Activated naive CD4-positive, alpha-beta T cell treated with anti-CD3 and anti-CD28 coated beads, Interleukin-2, amount 10 ng/mL, durations not matched to agents 7 days and 5 days (primary cell): Measurements from ENCODE around the gene GLP2R.

Experiments
- CTCF ChIA-PET: fragments of 350-600 bp; sonication (Branson Sonifier 250); formaldehyde crosslinking; loops from one replicate; lab custom pipeline; 2021; ENCODE audit warnings: antibody characterized with exemption; lab: Charles Lee
- DNase-seq: peaks from one replicate; pipeline ENCODE4 v3.0.0-alpha.2; 2020
- H3K27ac Mint-ChIP-seq: one replicate; pipeline ENCODE4 v1.8.0; 2021; ENCODE audit warnings: mild to moderate bottlenecking, moderate library complexity, mixed read lengths
- H3K27me3 Mint-ChIP-seq: one replicate; pipeline ENCODE4 v1.8.0; 2021; ENCODE audit warnings: mild to moderate bottlenecking, mixed read lengths
- H3K36me3 Mint-ChIP-seq: one replicate; pipeline ENCODE4 v1.8.0; 2021; ENCODE audit warnings: mixed read lengths
- H3K4me1 Mint-ChIP-seq: one replicate; pipeline ENCODE4 v1.8.0; 2021; ENCODE audit warnings: mixed read lengths
- H3K4me3 Mint-ChIP-seq: one replicate; pipeline ENCODE4 v1.8.0; 2021; ENCODE audit warnings: mild to moderate bottlenecking, moderate library complexity, mixed read lengths
- H3K9me3 Mint-ChIP-seq: one replicate; pipeline ENCODE4 v1.8.0; 2021; ENCODE audit warnings: mixed read lengths

The GLP2R gene

GRCh38 chr17:9887508-9887907 is 61.8 kb downstream of the GLP2R start:
- Mint-ChIP-seq H3K4me1 (no peaks in the 10 kb centered on the region), H3K27me3 (peaks cover 4% of the 10 kb centered on the region), H3K9me3 (peaks cover 8% of the 10 kb centered on the region), H3K4me3 (no peak overlapping the region), H3K27ac (no peak overlapping the region), H3K36me3 (no peaks in the 10 kb centered on the region)
- no peak for DNase-seq
- CTCF ChIA-PET = no interaction called here

GRCh38 chr17:9890124-9890523 is 64.4 kb downstream of the GLP2R start:
- H3K36me3 Mint-ChIP-seq = no peaks in the 10 kb centered on the region
- DNase-seq = no peak
- H3K4me1 Mint-ChIP-seq = no peaks in the 10 kb centered on the region
- H3K27me3 Mint-ChIP-seq = peaks cover 4% of the 10 kb centered on the region
- no peak overlapping the region for H3K27ac Mint-ChIP-seq
- CTCF ChIA-PET = interaction anchor here (1.3 kb wide), 1 partner anchor 11 kb away, joined by 5 read pairs; no protein-coding TSS in a partner anchor
- H3K9me3 Mint-ChIP-seq = no peaks in the 10 kb centered on the region
- H3K4me3 Mint-ChIP-seq = no peak overlapping the region

- Mint-ChIP-seq H3K27ac (no peak overlapping the region), H3K4me3 (no peak overlapping the region), H3K27me3 (peaks cover 4% of the 10 kb centered on the region), H3K36me3 (no peaks in the 10 kb centered on the region), H3K9me3 (no peaks in the 10 kb centered on the region), H3K4me1 (no peaks in the 10 kb centered on the region)
- CTCF ChIA-PET = no interaction called here
- no peak for DNase-seq
Measured at GRCh38 chr17:9893411-9894012, 67.8 kb downstream of the GLP2R start.

GRCh38 chr17:9894231-9894630 is 68.5 kb downstream of the GLP2R start:
- no peaks in the 10 kb centered on the region for H3K4me1 Mint-ChIP-seq
- H3K27me3 Mint-ChIP-seq = peaks cover 4% of the 10 kb centered on the region
- no peak overlapping the region for H3K27ac Mint-ChIP-seq
- H3K4me3 Mint-ChIP-seq = no peak overlapping the region
- CTCF ChIA-PET = no interaction called here
- no peaks in the 10 kb centered on the region for H3K9me3 Mint-ChIP-seq
- no peak for DNase-seq
- no peaks in the 10 kb centered on the region for H3K36me3 Mint-ChIP-seq

GRCh38 chr17:9895923-9896322 is 70.2 kb downstream of the GLP2R start:
- H3K9me3 Mint-ChIP-seq = no peaks in the 10 kb centered on the region
- no peak for DNase-seq
- no peaks in the 10 kb centered on the region for H3K36me3 Mint-ChIP-seq
- peaks cover 4% of the 10 kb centered on the region for H3K27me3 Mint-ChIP-seq
- no peaks in the 10 kb centered on the region for H3K4me1 Mint-ChIP-seq
- CTCF ChIA-PET = no interaction called here
- no peak overlapping the region for H3K27ac Mint-ChIP-seq
- no peak overlapping the region for H3K4me3 Mint-ChIP-seq

GRCh38 chr17:9897372-9897968 is 71.7 kb downstream of the GLP2R start:
- Mint-ChIP-seq H3K27ac (no peak overlapping the region), H3K4me1 (no peaks in the 10 kb centered on the region), H3K27me3 (peaks cover 4% of the 10 kb centered on the region), H3K36me3 (no peaks in the 10 kb centered on the region), H3K4me3 (no peak overlapping the region), H3K9me3 (no peaks in the 10 kb centered on the region)
- DNase-seq = no peak
- CTCF ChIA-PET = no interaction called here

GRCh38 chr17:9898812-9899211 is 73.1 kb downstream of the GLP2R start:
- Mint-ChIP-seq H3K4me3 (no peak overlapping the region), H3K36me3 (no peaks in the 10 kb centered on the region), H3K4me1 (no peaks in the 10 kb centered on the region), H3K9me3 (no peaks in the 10 kb centered on the region), H3K27ac (no peak overlapping the region), H3K27me3 (peaks cover 4% of the 10 kb centered on the region)
- CTCF ChIA-PET = no interaction called here
- DNase-seq = no peak

- no peak overlapping the region for H3K4me3 Mint-ChIP-seq
- CTCF ChIA-PET = no interaction called here
- H3K9me3 Mint-ChIP-seq = no peaks in the 10 kb centered on the region
- H3K4me1 Mint-ChIP-seq = no peaks in the 10 kb centered on the region
- no peaks in the 10 kb centered on the region for H3K36me3 Mint-ChIP-seq
- no peak overlapping the region for H3K27ac Mint-ChIP-seq
- H3K27me3 Mint-ChIP-seq = peaks cover 4% of the 10 kb centered on the region
- DNase-seq = no peak
Measured at GRCh38 chr17:9899280-9900043, 73.7 kb downstream of the GLP2R start.

GRCh38 chr17:9900044-9900594 is 74.4 kb downstream of the GLP2R start:
- CTCF ChIA-PET = no interaction called here

GRCh38 chr17:9900784-9901183 is 75.1 kb downstream of the GLP2R start:
- Mint-ChIP-seq H3K4me1 (no peaks in the 10 kb centered on the region), H3K4me3 (no peak overlapping the region), H3K27me3 (peaks cover 4% of the 10 kb centered on the region), H3K9me3 (no peaks in the 10 kb centered on the region), H3K36me3 (no peaks in the 10 kb centered on the region), H3K27ac (no peak overlapping the region)
- DNase-seq = no peak
- CTCF ChIA-PET = no interaction called here

More at GRCh38 chr17:9900044-9900594, 74.4 kb downstream of the GLP2R start:
- H3K36me3 Mint-ChIP-seq = no peaks in the 10 kb centered on the region
- no peak overlapping the region for H3K27ac Mint-ChIP-seq
- DNase-seq = no peak
- H3K9me3 Mint-ChIP-seq = no peaks in the 10 kb centered on the region
- no peak overlapping the region for H3K4me3 Mint-ChIP-seq
- H3K4me1 Mint-ChIP-seq = no peaks in the 10 kb centered on the region
- peaks cover 4% of the 10 kb centered on the region for H3K27me3 Mint-ChIP-seq

- H3K27me3 Mint-ChIP-seq = no peaks in the 10 kb centered on the region
- no peaks in the 10 kb centered on the region for H3K9me3 Mint-ChIP-seq
- H3K4me1 Mint-ChIP-seq = no peaks in the 10 kb centered on the region
- no peaks in the 10 kb centered on the region for H3K36me3 Mint-ChIP-seq
- H3K4me3 Mint-ChIP-seq = no peak overlapping the region
- H3K27ac Mint-ChIP-seq = no peak overlapping the region
- CTCF ChIA-PET = no interaction called here
- DNase-seq = no peak
Measured at GRCh38 chr17:9902120-9902519, 76.4 kb downstream of the GLP2R start.

- no peak for DNase-seq
- no peaks in the 10 kb centered on the region for H3K4me1 Mint-ChIP-seq
- H3K9me3 Mint-ChIP-seq = no peaks in the 10 kb centered on the region
- H3K27ac Mint-ChIP-seq = no peak overlapping the region
- CTCF ChIA-PET = no interaction called here
- H3K27me3 Mint-ChIP-seq = no peaks in the 10 kb centered on the region
- H3K4me3 Mint-ChIP-seq = no peak overlapping the region
- H3K36me3 Mint-ChIP-seq = no peaks in the 10 kb centered on the region
Measured at GRCh38 chr17:9904277-9905077, 78.8 kb downstream of the GLP2R start.

GRCh38 chr17:9905078-9905415 is 79.3 kb downstream of the GLP2R start, which contains the start of gene RCVRN:
TSS of gene RCVRN (minus strand) at chr17:9905271. CDS start at chr17:9905180, 91 bp downstream.
- CTCF ChIA-PET = interaction anchor here (0.6 kb wide), 1 partner anchor 330 kb away, joined by 6 read pairs; no protein-coding TSS in a partner anchor
- no peak for DNase-seq
- H3K9me3 Mint-ChIP-seq = no peaks in the 10 kb centered on the region
- no peaks in the 10 kb centered on the region for H3K36me3 Mint-ChIP-seq
- no peak within 1 kb of the TSS for H3K27ac Mint-ChIP-seq
- H3K27me3 Mint-ChIP-seq = no peaks in the 10 kb centered on the region
- no peak within 1 kb of the TSS for H3K4me3 Mint-ChIP-seq
- H3K4me1 Mint-ChIP-seq = no peaks in the 10 kb centered on the region

- H3K27ac Mint-ChIP-seq = no peak overlapping the region
- no peaks in the 10 kb centered on the region for H3K27me3 Mint-ChIP-seq
- no peak overlapping the region for H3K4me3 Mint-ChIP-seq
- no peak for DNase-seq
- CTCF ChIA-PET = no interaction called here
- no peaks in the 10 kb centered on the region for H3K9me3 Mint-ChIP-seq
- no peaks in the 10 kb centered on the region for H3K36me3 Mint-ChIP-seq
- no peaks in the 10 kb centered on the region for H3K4me1 Mint-ChIP-seq
Measured at GRCh38 chr17:9905902-9906301, 80.2 kb downstream of the GLP2R start.
